ENCODE data around the gene OSBPL5.

The OSBPL5 gene

GRCh38 chr11:3189196-3189843, 24.2 kb upstream of the OSBPL5 start:
- H3K27me3 ChIP-seq (ENCODE audit: control insufficient read depth, insufficient read depth, low read length): no peaks in the 10 kb centered on the region
- H3K9me3 ChIP-seq (ENCODE audit: control insufficient read depth, insufficient read depth, low read depth, low read length): no peaks in the 10 kb centered on the region
- H3K4me1 ChIP-seq (ENCODE audit: control insufficient read depth, insufficient read depth, low read length): peaks cover 29% of the 10 kb centered on the region
- peak overlapping the region; percentile 61 for H3K9ac ChIP-seq (ENCODE audit: low read length)
- H3K4me3 ChIP-seq (ENCODE audit: low read depth, low read length): peak overlapping the region; percentile 42
- no peaks in the 10 kb centered on the region for H3K36me3 ChIP-seq (ENCODE audit: control insufficient read depth, insufficient read depth, low read length)
- H3K27ac ChIP-seq (ENCODE audit: low read depth, low read length): peak overlapping the region; percentile 53; the same call in 1 of the 2 replicates

- H3K27me3 ChIP-seq (ENCODE audit: control insufficient read depth, insufficient read depth, low read length): no peaks in the 10 kb centered on the region
- no peak overlapping the region for H3K4me3 ChIP-seq (ENCODE audit: low read depth, low read length)
- peaks cover 24% of the 10 kb centered on the region for H3K4me1 ChIP-seq (ENCODE audit: control insufficient read depth, insufficient read depth, low read length)
- peak overlapping the region; percentile 53; the same call in 1 of the 2 replicates for H3K27ac ChIP-seq (ENCODE audit: low read depth, low read length)
- H3K36me3 ChIP-seq (ENCODE audit: control insufficient read depth, insufficient read depth, low read length): no peaks in the 10 kb centered on the region
- peak overlapping the region; percentile 32 for H3K9ac ChIP-seq (ENCODE audit: low read length)
- H3K9me3 ChIP-seq (ENCODE audit: control insufficient read depth, insufficient read depth, low read depth, low read length): no peaks in the 10 kb centered on the region
Observed at GRCh38 chr11:3188496-3189195, 23.5 kb upstream of the OSBPL5 start.

- Histone ChIP-seq H3K27me3 (ENCODE audit: control insufficient read depth, insufficient read depth, low read length) (no peaks in the 10 kb centered on the region), H3K27ac (ENCODE audit: low read depth, low read length) (no peak overlapping the region), H3K4me1 (ENCODE audit: control insufficient read depth, insufficient read depth, low read length) (peaks cover 15% of the 10 kb centered on the region), H3K36me3 (ENCODE audit: control insufficient read depth, insufficient read depth, low read length) (no peaks in the 10 kb centered on the region), H3K9ac (ENCODE audit: low read length) (no peak overlapping the region), H3K4me3 (ENCODE audit: low read depth, low read length) (no peak overlapping the region), H3K9me3 (ENCODE audit: control insufficient read depth, insufficient read depth, low read depth, low read length) (no peaks in the 10 kb centered on the region)
Observed at GRCh38 chr11:3186166-3186953, 21.2 kb upstream of the OSBPL5 start.

- H3K27ac ChIP-seq (ENCODE audit: low read depth, low read length): no peak overlapping the region
- H3K4me3 ChIP-seq (ENCODE audit: low read depth, low read length): no peak overlapping the region
- H3K4me1 ChIP-seq (ENCODE audit: control insufficient read depth, insufficient read depth, low read length): peaks cover 13% of the 10 kb centered on the region
- H3K27me3 ChIP-seq (ENCODE audit: control insufficient read depth, insufficient read depth, low read length): no peaks in the 10 kb centered on the region
- H3K9me3 ChIP-seq (ENCODE audit: control insufficient read depth, insufficient read depth, low read depth, low read length): peaks cover under 1% of the 10 kb centered on the region; the same call in 1 of the 2 replicates
- no peaks in the 10 kb centered on the region for H3K36me3 ChIP-seq (ENCODE audit: control insufficient read depth, insufficient read depth, low read length)
- no peak overlapping the region for H3K9ac ChIP-seq (ENCODE audit: low read length)
Observed at GRCh38 chr11:3184732-3185347, 19.7 kb upstream of the OSBPL5 start.

- no peaks in the 10 kb centered on the region for H3K36me3 ChIP-seq (ENCODE audit: control insufficient read depth, insufficient read depth, low read length)
- H3K27ac ChIP-seq (ENCODE audit: low read depth, low read length): no peak overlapping the region
- peaks cover 4% of the 10 kb centered on the region; the same call in 1 of the 2 replicates for H3K9me3 ChIP-seq (ENCODE audit: control insufficient read depth, insufficient read depth, low read depth, low read length)
- H3K9ac ChIP-seq (ENCODE audit: low read length): no peak overlapping the region
- H3K27me3 ChIP-seq (ENCODE audit: control insufficient read depth, insufficient read depth, low read length): no peaks in the 10 kb centered on the region
- H3K4me3 ChIP-seq (ENCODE audit: low read depth, low read length): no peak overlapping the region
- H3K4me1 ChIP-seq (ENCODE audit: control insufficient read depth, insufficient read depth, low read length): peaks cover 2% of the 10 kb centered on the region
Observed at GRCh38 chr11:3183523-3183922, 18.4 kb upstream of the OSBPL5 start.

GRCh38 chr11:3182462-3182852, 17.3 kb upstream of the OSBPL5 start:
- no peak overlapping the region for H3K4me3 ChIP-seq (ENCODE audit: low read depth, low read length)
- H3K9me3 ChIP-seq (ENCODE audit: control insufficient read depth, insufficient read depth, low read depth, low read length): peaks cover 4% of the 10 kb centered on the region; the same call in 1 of the 2 replicates
- no peak overlapping the region for H3K9ac ChIP-seq (ENCODE audit: low read length)
- no peaks in the 10 kb centered on the region for H3K27me3 ChIP-seq (ENCODE audit: control insufficient read depth, insufficient read depth, low read length)
- no peaks in the 10 kb centered on the region for H3K36me3 ChIP-seq (ENCODE audit: control insufficient read depth, insufficient read depth, low read length)
- H3K27ac ChIP-seq (ENCODE audit: low read depth, low read length): no peak overlapping the region
- H3K4me1 ChIP-seq (ENCODE audit: control insufficient read depth, insufficient read depth, low read length): no peaks in the 10 kb centered on the region; the same call in 1 of the 2 replicates

GRCh38 chr11:3181725-3182461, 16.8 kb upstream of the OSBPL5 start:
- H3K27ac ChIP-seq (ENCODE audit: low read depth, low read length): no peak overlapping the region

GRCh38 chr11:3180869-3181268, 15.8 kb upstream of the OSBPL5 start:
- H3K4me1 ChIP-seq (ENCODE audit: control insufficient read depth, insufficient read depth, low read length): no peaks in the 10 kb centered on the region; the same call in 1 of the 2 replicates
- no peaks in the 10 kb centered on the region for H3K36me3 ChIP-seq (ENCODE audit: control insufficient read depth, insufficient read depth, low read length)
- no peak overlapping the region for H3K27ac ChIP-seq (ENCODE audit: low read depth, low read length)
- no peak overlapping the region for H3K9ac ChIP-seq (ENCODE audit: low read length)
- H3K9me3 ChIP-seq (ENCODE audit: control insufficient read depth, insufficient read depth, low read depth, low read length): peaks cover 12% of the 10 kb centered on the region; the same call in 1 of the 2 replicates
- no peaks in the 10 kb centered on the region for H3K27me3 ChIP-seq (ENCODE audit: control insufficient read depth, insufficient read depth, low read length)
- no peak overlapping the region for H3K4me3 ChIP-seq (ENCODE audit: low read depth, low read length)

More at GRCh38 chr11:3181725-3182461, 16.8 kb upstream of the OSBPL5 start:
- Histone ChIP-seq H3K9ac (ENCODE audit: low read length) (no peak overlapping the region), H3K36me3 (ENCODE audit: control insufficient read depth, insufficient read depth, low read length) (no peaks in the 10 kb centered on the region), H3K9me3 (ENCODE audit: control insufficient read depth, insufficient read depth, low read depth, low read length) (peaks cover 4% of the 10 kb centered on the region; the same call in 1 of the 2 replicates), H3K4me1 (ENCODE audit: control insufficient read depth, insufficient read depth, low read length) (no peaks in the 10 kb centered on the region; the same call in 1 of the 2 replicates), H3K27me3 (ENCODE audit: control insufficient read depth, insufficient read depth, low read length) (no peaks in the 10 kb centered on the region), H3K4me3 (ENCODE audit: low read depth, low read length) (no peak overlapping the region)

- no peak overlapping the region for H3K4me3 ChIP-seq (ENCODE audit: low read depth, low read length)
- no peaks in the 10 kb centered on the region for H3K27me3 ChIP-seq (ENCODE audit: control insufficient read depth, insufficient read depth, low read length)
- H3K4me1 ChIP-seq (ENCODE audit: control insufficient read depth, insufficient read depth, low read length): no peaks in the 10 kb centered on the region
- no peak overlapping the region for H3K9ac ChIP-seq (ENCODE audit: low read length)
- H3K27ac ChIP-seq (ENCODE audit: low read depth, low read length): no peak overlapping the region
- H3K9me3 ChIP-seq (ENCODE audit: control insufficient read depth, insufficient read depth, low read depth, low read length): peaks cover 12% of the 10 kb centered on the region; the same call in 1 of the 2 replicates
- H3K36me3 ChIP-seq (ENCODE audit: control insufficient read depth, insufficient read depth, low read length): no peaks in the 10 kb centered on the region
Observed at GRCh38 chr11:3178349-3178748, 13.2 kb upstream of the OSBPL5 start.

GRCh38 chr11:3177931-3178330, 12.8 kb upstream of the OSBPL5 start:
- H3K9ac ChIP-seq (ENCODE audit: low read length): no peak overlapping the region
- no peak overlapping the region for H3K27ac ChIP-seq (ENCODE audit: low read depth, low read length)
- no peaks in the 10 kb centered on the region for H3K27me3 ChIP-seq (ENCODE audit: control insufficient read depth, insufficient read depth, low read length)
- no peaks in the 10 kb centered on the region for H3K4me1 ChIP-seq (ENCODE audit: control insufficient read depth, insufficient read depth, low read length)
- no peaks in the 10 kb centered on the region for H3K36me3 ChIP-seq (ENCODE audit: control insufficient read depth, insufficient read depth, low read length)
- peaks cover 12% of the 10 kb centered on the region; the same call in 1 of the 2 replicates for H3K9me3 ChIP-seq (ENCODE audit: control insufficient read depth, insufficient read depth, low read depth, low read length)
- no peak overlapping the region for H3K4me3 ChIP-seq (ENCODE audit: low read depth, low read length)

Data from HUES6 (cell line).